Stimulated activated CD4-positive, alpha-beta T cell treated with anti-CD3 and anti-CD28 coated beads, Interleukin-4, amount 100 ng/mL, for 4 hours (primary cell): ENCODE measurements around the gene TEX2.
"Not testable (repeated sequence)": the region's sequence is repeated elsewhere in the genome, so short reads cannot be mapped to it uniquely, and the experiment has no call there.

ENCODE experiments used
- DNase-seq, 2 experiments: peaks; one replicate each; pipeline ENCODE4 v3.0.0-alpha.2; 2020

The TEX2 gene

GRCh38 chr17:64180089-64181073 is 82.7 kb downstream of the TEX2 start:
- no peak for DNase-seq

GRCh38 chr17:64179024-64179423 is 84.0 kb downstream of the TEX2 start:
- DNase-seq, result not testable (repeated sequence)

GRCh38 chr17:64178011-64178825 is 84.8 kb downstream of the TEX2 start:
- DNase-seq, result no peak

- DNase-seq, result no peak
Measured at GRCh38 chr17:64177311-64178010, 85.6 kb downstream of the TEX2 start.

- DNase-seq, result no peak
Measured at GRCh38 chr17:64176556-64176955, 86.5 kb downstream of the TEX2 start.

DNA sequence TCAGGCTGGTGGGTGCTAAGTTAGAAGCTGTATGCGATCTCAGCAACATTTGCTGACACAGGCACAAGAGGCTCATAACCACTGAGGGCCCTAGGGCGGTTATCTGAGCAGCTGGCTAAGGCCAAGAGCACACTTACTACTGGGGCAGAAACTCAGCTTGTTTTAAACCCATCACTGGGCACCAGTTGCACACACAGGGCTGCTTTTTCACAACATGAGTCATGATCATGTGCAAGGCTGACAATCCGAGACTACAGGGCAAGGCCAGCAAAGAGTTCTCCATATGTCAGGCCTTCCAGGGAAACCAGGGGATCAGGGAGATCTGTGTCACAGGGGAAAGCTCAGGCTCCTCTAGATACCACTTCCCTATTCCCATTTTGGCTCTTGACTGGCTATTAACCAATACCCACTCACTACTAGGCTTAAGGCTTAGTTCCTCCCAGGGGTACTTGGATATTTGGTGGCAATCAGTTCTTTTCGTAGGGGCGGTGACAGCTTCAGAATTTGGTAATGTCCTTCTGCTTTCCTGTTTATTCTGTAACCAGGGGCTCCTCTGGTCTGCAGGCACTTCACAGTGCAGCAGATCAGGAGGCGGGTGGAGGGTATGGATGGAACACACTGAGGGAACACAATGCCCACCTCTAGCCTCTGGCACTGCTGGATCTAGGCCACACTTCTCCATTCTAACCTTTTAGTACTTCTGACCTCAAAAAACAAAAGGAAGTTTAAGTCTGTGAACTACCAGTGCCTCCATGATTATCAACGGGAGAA is 88.2 kb downstream of the TEX2 start:
- no peak for DNase-seq

GRCh38 chr17:64173646-64174045 is 89.4 kb downstream of the TEX2 start:
- no peak for DNase-seq

GRCh38 chr17:64172510-64172909 is 90.5 kb downstream of the TEX2 start:
- no peak for DNase-seq

DNA sequence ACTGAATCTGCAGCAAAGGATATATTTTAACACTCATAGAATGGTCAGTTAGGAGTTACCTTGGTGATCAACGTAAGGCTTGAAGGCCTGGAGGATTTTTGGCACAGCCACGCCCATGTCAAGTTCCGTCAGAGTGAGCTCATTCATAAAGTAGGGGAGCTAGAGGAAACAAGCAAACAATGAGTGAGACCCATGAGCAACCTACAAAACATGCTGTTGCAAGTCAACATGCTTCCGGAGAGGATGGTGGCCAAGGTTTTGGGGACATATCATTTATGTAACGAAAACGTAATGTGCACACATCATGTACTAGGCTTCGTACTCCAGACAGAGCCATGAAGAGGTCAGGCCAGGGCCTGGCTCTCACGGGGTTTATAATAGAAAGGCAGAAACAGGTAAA is 92.0 kb downstream of the TEX2 start:
- no peak for DNase-seq

- no peak for DNase-seq
Measured at GRCh38 chr17:64170286-64170685, 92.8 kb downstream of the TEX2 start.

DNA sequence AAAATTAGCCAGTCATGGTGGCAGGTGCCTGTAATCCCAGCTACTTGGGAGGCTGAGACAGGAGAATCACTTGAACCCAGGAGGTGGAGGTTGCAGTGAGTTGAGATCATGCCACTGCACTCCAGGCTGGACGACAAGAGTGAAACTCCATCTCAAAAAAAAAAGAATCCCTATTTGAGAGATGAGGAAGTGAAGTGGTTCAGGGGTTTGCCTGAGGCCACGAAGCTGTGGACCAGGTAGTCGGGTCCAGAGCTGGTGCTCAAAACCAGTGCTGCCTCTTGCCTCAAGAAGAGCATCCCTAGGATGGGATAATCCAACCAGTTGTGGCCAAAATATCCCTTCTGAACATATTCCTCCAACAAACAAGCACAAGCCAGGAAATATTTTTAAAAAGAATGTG is 95.4 kb downstream of the TEX2 start:
- DNase-seq, result not testable (repeated sequence)

- DNase-seq, result no peak
Measured at GRCh38 chr17:64166876-64167275, 96.2 kb downstream of the TEX2 start.

DNA sequence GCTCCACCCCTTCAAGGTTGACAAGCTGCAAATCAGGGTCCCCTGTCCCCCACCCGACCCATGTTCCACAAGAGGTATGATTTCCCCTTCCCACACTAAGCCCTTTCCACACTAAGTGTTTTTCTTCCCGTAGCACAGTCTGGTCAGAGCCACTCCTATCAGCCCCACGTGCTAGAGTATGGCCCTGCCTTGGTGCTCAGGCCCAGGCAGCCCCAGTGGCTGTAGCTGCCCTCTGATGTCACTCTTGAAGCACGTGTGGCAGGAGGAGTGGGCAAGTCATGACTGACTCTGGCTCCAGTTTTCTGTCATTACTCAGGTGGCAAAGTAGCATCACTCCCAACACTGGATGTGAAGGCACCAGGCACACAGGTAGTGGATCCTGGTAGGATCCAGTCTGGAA is 97.7 kb downstream of the TEX2 start:
- DNase-seq, result no peak

DNA sequence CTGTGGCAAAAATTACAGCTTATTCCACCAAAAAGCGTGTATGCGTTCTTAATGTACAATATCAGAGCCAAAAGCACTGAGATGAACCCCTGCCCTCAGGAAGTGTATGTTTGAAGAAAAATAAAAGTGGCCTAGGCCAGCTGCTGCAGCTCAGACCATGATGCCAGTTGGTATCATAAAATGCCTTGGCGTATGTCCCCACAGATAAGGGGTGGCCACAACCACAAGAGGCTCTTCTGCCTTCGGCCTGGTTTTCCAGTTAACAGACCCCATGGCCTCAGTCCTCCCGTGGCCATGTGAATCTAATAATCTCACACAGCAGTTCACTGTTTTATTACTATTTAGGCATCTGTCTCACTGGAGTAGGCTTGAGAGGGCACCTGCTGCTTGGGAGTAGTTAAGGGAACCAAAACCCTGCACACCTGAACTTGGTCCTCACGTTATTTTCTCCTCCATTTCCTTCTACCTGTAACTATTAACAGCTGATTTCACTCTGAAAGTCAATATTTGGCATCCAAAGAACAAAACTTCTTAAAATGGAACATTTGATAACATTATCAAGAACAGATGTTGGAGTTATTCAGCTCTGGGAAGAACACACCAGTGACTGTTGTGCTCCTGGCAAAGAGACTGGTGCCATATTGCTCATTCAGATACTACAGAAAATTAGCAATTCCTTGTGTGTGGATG is 98.3 kb downstream of the TEX2 start:
- no peak for DNase-seq

- no peak for DNase-seq
Measured at GRCh38 chr17:64163468-64163867, 99.6 kb downstream of the TEX2 start.

- DNase-seq, result no peak
Measured at GRCh38 chr17:64162554-64162953, 100.5 kb downstream of the TEX2 start.

- DNase-seq, result no peak
Measured at GRCh38 chr17:64161380-64162176, 101.5 kb downstream of the TEX2 start.

DNA sequence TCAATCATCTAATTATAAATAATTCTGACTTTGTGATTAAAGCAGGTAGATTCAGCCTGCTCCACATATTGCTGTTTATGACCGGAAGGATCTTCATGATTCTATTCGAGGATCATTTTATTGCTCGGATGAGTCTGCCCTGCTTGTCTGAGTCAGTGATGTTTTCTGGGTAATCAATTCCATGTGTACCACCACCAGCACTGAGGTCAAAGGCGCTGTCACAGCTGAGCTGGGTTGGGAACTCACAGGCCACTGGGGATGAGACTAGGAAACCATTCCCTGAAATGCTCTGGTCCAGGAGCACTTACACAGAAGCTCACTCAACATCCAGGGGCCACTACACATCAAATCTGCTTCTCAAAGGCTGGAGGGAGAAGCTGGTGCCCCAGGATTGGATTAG is 102.7 kb downstream of the TEX2 start:
- no peak for DNase-seq

GRCh38 chr17:64158831-64159590 is 104.0 kb downstream of the TEX2 start:
- no peak for DNase-seq

DNA sequence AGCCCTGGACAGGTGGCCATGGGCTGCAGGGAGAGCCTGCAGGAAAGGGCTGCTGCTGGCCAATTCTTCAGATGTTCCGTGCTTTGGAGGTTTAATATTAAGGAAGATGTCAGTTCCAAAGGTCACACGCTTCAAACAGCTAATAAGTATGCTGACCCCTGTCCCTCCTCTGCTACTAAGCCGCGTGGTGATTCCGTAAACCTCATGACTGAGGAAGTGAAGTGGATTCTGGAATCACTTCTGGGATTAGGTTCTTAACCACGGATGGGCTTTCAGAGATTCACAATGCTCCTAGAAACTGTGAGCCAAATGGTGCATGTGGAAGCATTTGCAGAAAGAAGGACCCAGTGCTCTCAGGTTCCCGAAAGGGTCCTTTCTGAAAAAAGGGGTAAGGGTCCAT is 104.7 kb downstream of the TEX2 start:
- DNase-seq, result no peak
